ENCODE measurements around the gene FOXQ1.

DNA sequence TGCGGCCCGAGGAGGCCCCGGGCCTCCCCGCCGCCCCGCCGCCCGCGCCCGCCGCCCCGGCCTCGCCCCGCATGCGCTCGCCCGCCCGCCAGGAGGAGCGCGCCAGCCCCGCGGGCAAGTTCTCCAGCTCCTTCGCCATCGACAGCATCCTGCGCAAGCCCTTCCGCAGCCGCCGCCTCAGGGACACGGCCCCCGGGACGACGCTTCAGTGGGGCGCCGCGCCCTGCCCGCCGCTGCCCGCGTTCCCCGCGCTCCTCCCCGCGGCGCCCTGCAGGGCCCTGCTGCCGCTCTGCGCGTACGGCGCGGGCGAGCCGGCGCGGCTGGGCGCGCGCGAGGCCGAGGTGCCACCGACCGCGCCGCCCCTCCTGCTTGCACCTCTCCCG, 1.5 kb downstream of the FOXQ1 start:
- TF ChIP-seq GATA2 (IDR thresholded peaks at IDR 0.05; ENCODE audit: low read depth, low read length) (no peak), GATA3 (IDR thresholded peaks at IDR 0.05; ENCODE audit: low read depth, low read length) (no peak)

Measured in SH-SY5Y (cell line).